Activated effector memory CD4-positive, alpha-beta T cell treated with Interleukin-2 at 50 U/mL for 16 hours (primary cell): ENCODE measurements around the gene PPP1R2B.
"Not testable (repeated sequence)": the region's sequence is repeated elsewhere in the genome, so short reads cannot be mapped to it uniquely, and the experiment has no call there.

Experiments
- DNase-seq: peaks from one replicate; pipeline ENCODE4 v3.0.0-alpha.2; 2020

Gene PPP1R2B

GRCh38 chr5:156850206-156850751 lies at the start of gene PPP1R2B:
Gene PPP1R2B (plus strand): TSS chr5:156850295. CDS start chr5:156850563, 268 bp downstream.
- no peak for DNase-seq

- DNase-seq = no peak
Measured at GRCh38 chr5:156800929-156801328, 49.2 kb upstream of the PPP1R2B start.

DNA sequence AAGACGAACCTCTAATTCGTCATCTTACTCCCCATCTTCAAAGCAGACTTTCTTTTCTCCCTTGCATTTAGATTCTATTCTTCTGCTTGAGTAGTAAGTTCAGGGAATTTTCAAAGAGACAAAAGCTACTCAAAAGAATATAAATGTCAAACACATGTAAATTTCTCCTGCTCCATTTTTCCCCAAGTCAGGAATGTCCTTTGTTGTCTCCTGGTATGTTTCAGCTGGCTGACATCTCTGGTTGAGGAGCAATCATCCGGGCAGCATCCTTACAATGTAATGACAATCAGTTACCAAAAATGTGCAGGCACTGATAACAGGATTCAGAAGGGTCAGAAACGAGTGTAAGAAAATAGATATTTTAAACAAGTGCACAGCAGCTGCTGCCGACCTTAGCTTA lies 47.6 kb upstream of the PPP1R2B start:
- DNase-seq = no peak

GRCh38 chr5:156803404-156803803 lies 46.7 kb upstream of the PPP1R2B start:
- no peak for DNase-seq

GRCh38 chr5:156812959-156813358 lies 37.1 kb upstream of the PPP1R2B start:
- no peak for DNase-seq

- no peak for DNase-seq
Measured at GRCh38 chr5:156815988-156816599, 34.0 kb upstream of the PPP1R2B start.

DNA sequence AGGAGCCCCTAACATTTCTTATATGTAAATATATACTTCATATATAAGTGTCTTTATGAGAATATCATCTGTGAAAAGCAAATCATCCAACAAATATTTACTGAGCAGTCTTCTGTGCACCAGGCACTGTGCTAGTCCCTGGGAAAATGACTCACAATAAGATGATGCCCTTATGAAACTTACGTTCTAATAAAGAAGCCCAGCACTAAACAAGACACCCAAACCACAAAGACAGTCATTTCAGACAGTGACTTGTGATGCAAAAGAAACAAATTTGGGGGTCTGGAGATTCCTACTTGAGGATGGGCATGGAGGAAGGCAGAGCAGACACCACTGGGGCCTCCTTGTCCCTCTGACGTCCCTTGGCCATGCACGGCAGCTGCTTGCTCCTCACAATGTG lies 30.6 kb upstream of the PPP1R2B start:
- no peak for DNase-seq

DNA sequence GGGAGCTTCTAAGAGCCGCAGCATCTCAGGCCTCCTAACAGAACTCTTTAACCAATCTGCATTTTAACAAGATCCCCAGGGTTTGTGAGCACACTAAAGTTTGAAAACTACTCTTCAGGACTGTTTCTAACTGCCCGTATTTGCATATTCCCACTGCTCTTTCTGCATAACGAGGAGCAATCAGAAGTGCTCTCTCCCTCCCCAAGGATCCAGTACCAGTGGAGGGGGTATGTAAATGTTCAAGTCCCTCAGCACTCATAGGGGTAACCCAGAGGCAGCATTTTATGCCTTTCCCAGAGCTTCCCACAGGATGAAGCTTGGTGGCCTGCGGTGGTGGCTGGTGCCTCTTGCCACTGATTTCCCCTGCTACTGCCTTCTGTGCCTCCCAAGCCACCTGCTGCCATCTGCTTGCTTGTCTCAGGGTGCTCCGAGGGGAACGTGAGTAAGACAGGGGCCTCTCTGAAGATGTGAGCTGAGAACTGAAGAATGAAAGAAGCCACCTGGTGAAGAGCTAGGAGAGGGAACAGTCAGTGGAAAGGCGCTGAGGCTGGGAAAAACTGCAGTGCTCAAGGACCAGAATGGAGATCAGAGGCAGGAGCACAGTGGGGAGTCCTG lies 30.0 kb upstream of the PPP1R2B start:
- no peak for DNase-seq

DNA sequence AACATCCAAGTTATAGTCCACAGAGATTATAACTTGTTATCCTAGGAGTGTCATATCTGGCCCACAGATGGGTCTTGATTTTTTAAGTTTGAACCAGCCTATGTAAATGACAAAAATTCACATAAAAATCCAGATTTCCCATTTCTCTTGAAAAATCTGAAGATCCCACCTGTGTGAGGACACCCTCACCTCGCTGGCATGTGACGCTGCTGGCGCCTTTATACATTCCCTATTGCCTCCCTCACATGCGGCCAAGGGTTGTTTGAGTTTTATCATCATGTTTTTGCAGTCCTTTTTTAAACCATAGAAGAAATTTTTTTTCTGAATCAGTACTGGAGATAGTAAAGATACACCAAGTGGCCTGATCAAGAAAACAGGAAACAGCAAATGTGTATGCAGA lies 25.9 kb upstream of the PPP1R2B start:
- no peak for DNase-seq

DNA sequence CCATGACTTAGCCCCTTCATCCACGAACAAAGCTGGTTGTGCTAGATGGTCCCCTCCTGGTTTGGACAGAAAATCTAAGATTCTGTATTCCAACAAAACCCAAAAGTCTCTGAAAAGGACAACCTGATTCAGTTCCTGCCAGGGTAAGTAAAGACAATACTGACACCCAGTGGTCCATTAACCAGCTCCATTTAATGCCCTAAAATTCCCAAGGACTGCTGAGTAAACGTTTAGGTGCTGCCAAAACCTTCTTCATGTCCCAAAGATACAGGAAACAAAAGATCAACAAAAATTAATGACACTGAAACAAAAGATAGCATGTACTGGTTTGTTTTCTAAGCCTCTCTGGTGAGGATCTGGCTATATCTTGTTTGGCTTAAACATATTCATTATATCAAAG lies 25.3 kb upstream of the PPP1R2B start:
- DNase-seq = no peak

- no peak for DNase-seq
Measured at GRCh38 chr5:156825688-156826087, 24.4 kb upstream of the PPP1R2B start.

GRCh38 chr5:156826150-156826549 lies 23.9 kb upstream of the PPP1R2B start:
- DNase-seq = no peak

DNA sequence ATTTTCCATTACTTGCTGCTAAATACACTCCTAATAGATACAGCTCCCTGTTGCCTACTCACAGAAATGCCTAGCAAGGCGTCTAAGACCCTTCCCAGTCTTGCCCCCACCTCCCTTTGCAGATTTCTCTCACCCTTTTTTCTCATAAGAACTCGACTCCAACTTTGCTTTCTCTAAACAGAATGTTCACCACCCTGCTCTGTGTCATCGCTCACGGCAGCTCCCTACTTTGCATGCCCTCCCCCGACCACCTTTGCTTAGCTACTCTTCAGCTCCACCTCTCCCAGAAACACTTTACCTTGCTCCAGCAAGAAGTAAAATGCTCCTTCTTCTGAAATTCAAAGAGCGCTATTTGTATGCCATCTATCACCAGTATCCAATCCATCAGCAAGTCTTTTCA lies 15.2 kb upstream of the PPP1R2B start:
- DNase-seq = no peak

DNA sequence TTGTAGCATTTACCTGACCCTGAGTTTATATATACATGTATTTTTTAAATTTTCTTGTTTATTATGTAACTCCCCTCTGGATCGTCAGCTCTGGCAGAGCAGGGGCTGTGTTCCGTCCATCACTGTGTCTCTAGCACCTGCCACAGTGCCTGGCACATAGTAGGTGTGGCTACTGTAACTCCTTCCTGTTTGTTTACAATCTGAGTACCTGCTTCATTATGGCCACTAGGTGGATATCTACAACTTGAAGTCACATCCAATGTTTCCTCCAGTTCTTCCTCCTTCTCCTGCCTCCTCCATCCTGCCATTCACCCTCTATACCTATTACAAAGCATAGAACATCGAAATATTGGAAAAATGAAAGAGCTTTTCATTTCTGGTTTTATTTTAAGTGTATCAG lies 14.2 kb upstream of the PPP1R2B start:
- DNase-seq = no peak

DNA sequence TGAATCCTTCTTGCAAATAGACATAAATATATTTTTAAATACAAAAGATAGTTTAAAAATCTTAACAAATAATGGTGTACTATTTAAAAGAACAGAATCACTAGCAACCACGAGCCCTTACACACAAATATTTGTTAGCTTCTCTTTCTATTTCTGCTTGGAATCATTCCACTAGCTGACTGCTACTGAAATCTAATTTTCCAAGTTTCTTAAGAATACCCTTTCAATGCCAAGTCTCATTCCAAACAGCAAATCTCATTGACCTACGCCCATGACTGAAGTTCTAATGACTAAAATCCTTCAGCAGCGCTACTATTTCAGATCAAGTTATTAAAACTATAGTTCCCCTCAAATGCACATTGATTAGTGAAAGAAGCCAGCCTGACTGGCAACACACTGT lies 13.2 kb upstream of the PPP1R2B start:
- no peak for DNase-seq

DNA sequence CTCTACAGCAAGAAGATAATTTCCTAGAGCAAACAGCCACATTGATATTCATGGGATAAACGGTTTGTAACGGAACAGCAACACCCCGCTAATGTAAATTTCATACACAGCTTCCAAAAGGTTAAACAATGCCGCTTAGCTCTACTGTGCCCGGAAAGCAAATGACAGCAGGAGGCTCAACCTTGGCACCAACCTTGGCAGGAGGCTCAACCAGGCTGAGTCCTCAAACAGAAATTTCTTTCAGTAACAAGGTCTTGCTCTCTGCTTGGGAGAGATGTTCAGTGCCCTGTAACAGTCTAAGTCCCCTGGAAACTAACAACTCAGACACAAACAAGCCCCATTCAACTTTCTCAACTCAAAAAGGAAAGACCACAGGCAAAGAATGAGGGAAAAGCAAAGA lies 11.1 kb upstream of the PPP1R2B start:
- no peak for DNase-seq

- DNase-seq = no peak
Measured at GRCh38 chr5:156841737-156842136, 8.4 kb upstream of the PPP1R2B start.

DNA sequence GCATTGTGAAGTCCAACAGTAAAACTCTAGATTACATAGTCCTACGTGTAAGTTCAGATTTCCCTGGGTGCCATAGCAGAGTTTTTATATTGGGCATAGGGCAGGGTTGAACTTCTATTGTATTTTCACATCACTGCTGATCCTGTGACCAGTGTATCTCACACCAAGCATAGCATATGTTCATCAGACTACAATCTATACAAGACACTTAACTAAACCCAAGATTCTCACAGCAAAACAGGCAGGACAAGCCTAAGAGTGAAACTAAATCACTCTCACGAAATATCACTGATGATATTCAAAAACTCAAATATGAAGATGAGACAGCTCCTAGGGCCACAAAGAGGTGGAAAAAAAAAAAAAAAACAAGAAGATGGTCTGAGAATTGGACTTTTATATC lies 3.2 kb upstream of the PPP1R2B start:
- no peak for DNase-seq

- DNase-seq = not testable (repeated sequence)
Measured at GRCh38 chr5:156848447-156848846, 1.6 kb upstream of the PPP1R2B start.

DNA sequence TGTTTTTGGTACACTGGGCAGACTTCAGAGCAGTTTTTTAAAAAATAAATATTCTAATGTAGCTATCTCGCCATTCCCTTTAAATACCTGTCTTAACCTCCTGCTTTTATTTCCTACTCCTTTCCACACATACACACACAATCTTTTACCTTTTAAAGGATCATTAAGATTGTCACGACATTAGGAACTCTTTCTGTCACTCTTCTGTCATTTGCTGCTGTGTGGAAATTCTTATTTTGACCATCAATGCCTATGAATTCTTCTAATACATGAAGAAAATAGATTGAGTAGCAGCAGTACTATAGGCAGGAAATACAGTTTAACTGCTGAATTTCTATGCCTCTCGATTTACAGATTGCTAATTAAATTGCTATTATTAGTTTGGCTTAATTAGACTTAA lies 1.8 kb downstream of the PPP1R2B start:
- no peak for DNase-seq

DNA sequence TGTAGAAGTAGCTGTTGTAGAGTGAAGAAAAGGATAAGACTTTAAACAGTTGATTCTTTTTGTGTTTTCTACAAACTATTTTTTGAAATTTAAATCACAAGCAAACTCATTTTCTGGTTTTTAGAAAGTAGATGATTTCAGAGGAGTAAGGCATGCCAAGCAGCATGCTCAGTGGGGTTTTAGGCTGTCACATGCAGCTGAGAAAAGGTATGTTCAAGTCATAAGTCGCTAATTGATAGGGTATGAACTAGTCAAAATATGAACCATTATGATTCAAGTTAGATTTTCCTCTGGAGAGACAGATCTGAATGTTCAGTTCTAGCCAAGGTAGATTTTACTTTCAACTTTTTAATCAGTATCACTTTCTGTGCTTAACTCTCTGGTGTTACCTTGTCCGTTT lies 3.0 kb downstream of the PPP1R2B start:
- not testable (repeated sequence) for DNase-seq

GRCh38 chr5:156865427-156865826 lies 15.3 kb downstream of the PPP1R2B start:
- DNase-seq = no peak

DNA sequence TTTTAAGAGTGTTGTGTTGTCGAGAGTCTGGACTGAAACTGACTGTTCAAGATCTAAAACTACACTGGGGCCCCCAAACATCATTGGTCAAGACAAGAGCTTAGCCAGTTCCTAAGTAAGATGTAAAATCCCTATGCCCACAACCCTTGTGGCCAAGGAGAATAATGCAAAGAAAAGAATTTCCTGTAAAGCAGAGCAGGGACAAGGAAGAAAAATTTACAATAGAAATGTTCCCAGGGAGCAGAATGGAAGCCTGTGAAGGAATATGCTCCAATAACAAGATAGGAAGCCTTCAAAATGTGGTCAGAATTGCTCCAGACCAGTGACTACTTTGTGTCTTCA lies 20.4 kb downstream of the PPP1R2B start:
- DNase-seq = no peak

GRCh38 chr5:156871212-156871611 lies 21.1 kb downstream of the PPP1R2B start:
- DNase-seq = no peak

DNA sequence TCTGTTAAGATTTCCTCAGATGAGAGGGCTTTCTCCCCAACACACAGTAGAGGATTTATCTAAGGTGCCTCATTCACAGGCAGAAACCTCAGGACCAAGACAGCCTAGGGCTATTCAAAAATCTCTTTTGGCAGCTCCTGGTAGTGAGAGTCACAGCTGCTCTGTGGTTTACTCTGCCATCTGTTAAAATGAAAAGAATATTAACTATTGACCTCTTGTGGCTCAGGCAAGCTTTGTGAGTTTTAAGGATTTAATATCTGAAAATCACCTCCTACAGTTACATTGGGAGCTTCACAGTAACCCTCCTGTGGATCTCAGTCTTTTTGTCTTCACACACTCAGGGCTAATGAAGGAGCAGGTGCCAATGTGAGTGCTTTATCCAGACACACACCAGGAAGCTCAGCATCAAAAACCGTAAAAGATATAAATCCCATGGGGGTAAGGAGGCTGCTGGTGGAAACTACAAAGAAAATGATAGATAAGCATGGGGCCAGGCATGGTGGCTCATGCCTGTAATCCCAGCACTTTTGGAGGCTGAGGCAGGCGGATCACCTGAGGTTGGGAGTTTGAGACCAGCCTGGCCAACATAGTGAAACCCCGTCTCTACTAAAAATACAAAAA lies 29.7 kb downstream of the PPP1R2B start:
- DNase-seq = no peak
